SU-DHL-6 (cell line): ENCODE data around the gene COPS7A.

Source experiments
- H2AFZ ChIP-seq: fragments of 200-600 bp; sonication (generic); 2 replicates; pipeline ENCODE4 v1.6.1; 2014; ENCODE audit warnings: low read depth, mild to moderate bottlenecking, moderate library complexity, mixed read lengths, antibody characterized with exemption, low read length; ENCODE audit not compliant: severe bottlenecking
- H3F3A ChIP-seq: fragments of 200-600 bp; shearing (Covaris generic); 2 replicates; pipeline ENCODE4 v1.6.0; 2016; ENCODE audit warnings: antibody characterized with exemption, mild to moderate bottlenecking; ENCODE audit not compliant: insufficient read depth
- H3K27ac ChIP-seq: fragments of 200-600 bp; sonication (generic); 2 replicates; pipeline ENCODE4 v1.5.1; 2016; ENCODE audit warnings: low read depth, mild to moderate bottlenecking, low read length, moderate library complexity, mixed read lengths
- H3K27me3 ChIP-seq: fragments of 200-600 bp; sonication (generic), shearing (Covaris generic); 2 replicates; pipeline ENCODE4 v1.6.0; 2014; ENCODE audit warnings: mild to moderate bottlenecking, low read length
- H3K36me3 ChIP-seq: fragments of 200-600 bp; sonication (generic); 2 replicates; pipeline ENCODE4 v1.6.1; 2014; ENCODE audit warnings: mild to moderate bottlenecking, low read length, mixed read lengths
- H3K4me2 ChIP-seq: fragments of 300-600, 200-600 bp; shearing (Covaris generic), sonication (generic); 2 replicates; pipeline ENCODE4 v1.6.0; 2014; ENCODE audit warnings: low read length, low read depth, mild to moderate bottlenecking; ENCODE audit not compliant: poor library complexity, severe bottlenecking
- H3K4me3 ChIP-seq: fragments of 200-600 bp; sonication (generic); 2 replicates; pipeline ENCODE4 v1.5.1; 2014; ENCODE audit warnings: antibody characterized with exemption, low read length, mild to moderate bottlenecking, mixed read lengths; ENCODE audit not compliant: insufficient read depth, poor library complexity, severe bottlenecking
- H3K79me2 ChIP-seq: fragments of 200-600 bp; sonication (generic); 2 replicates; pipeline ENCODE4 v1.6.1; 2014; ENCODE audit warnings: mild to moderate bottlenecking, low read length, moderate library complexity; ENCODE audit not compliant: insufficient read depth
- H3K9ac ChIP-seq: fragments of 200-600 bp; sonication (generic); 2 replicates; pipeline ENCODE4 v1.7.0; 2014; ENCODE audit warnings: mild to moderate bottlenecking, low read length
- H3K9me2 ChIP-seq: fragments of 200-600 bp; sonication (generic); replicated peaks from 2 replicates; pipeline ENCODE4 v1.6.1; 2014; ENCODE audit warnings: low read length; ENCODE audit not compliant: insufficient read depth
- H3K9me3 ChIP-seq: fragments of 200-600 bp; sonication (generic); 2 replicates; pipeline ENCODE4 v1.6.1; 2014; ENCODE audit warnings: low read length, mixed read lengths; ENCODE audit not compliant: insufficient read depth
- H4K20me1 ChIP-seq: fragments of 200-600 bp; sonication (generic); 2 replicates; pipeline ENCODE4 v1.6.1; 2014; ENCODE audit warnings: low read depth, mild to moderate bottlenecking, antibody characterized with exemption, low read length, moderate library complexity, mixed read lengths
- CTCF ChIP-seq: fragments of 200-600 bp; sonication (generic); IDR thresholded peaks from one replicate; pipeline ENCODE4 v1.5.1; 2017; ENCODE audit warnings: antibody characterized with exemption, mild to moderate bottlenecking, low read length, moderate library complexity; ENCODE audit not compliant: insufficient read depth, poor library complexity, severe bottlenecking
- EZH2phosphoT487 ChIP-seq: fragments of 200-600 bp; sonication (generic), shearing (Covaris generic); conservative IDR thresholded peaks from 2 replicates; pipeline ENCODE4 v1.6.1; 2018; ENCODE audit warnings: mild to moderate bottlenecking, antibody characterized with exemption, low read length, moderate library complexity, mixed read lengths

Gene COPS7A

GRCh38 chr12:6723607-6724408 lies at the start of gene COPS7A:
Gene COPS7A (plus strand): TSS chr12:6724046. CDS start chr12:6724657, 611 bp downstream.
- Histone ChIP-seq H3K9ac (peak within 1 kb of the TSS; percentile 70), H3K9me3 (no peaks in the 10 kb centered on the region), H3K9me2 (no peaks in the 10 kb centered on the region), H2AFZ (peak within 1 kb of the TSS; percentile 77), H3K27me3 (no peaks in the 10 kb centered on the region), H3K4me2 (peak within 1 kb of the TSS; percentile 94), H3K4me3 (peak within 1 kb of the TSS; percentile 78), H3K27ac (peak within 1 kb of the TSS; percentile 59), H3F3A (peaks cover 18% of the 10 kb centered on the region), H4K20me1 (no peaks in the 10 kb centered on the region), H3K79me2 (no peaks in the 10 kb centered on the region), H3K36me3 (no peaks in the 10 kb centered on the region)
- TF ChIP-seq EZH2phosphoT487, result no peak

GRCh38 chr12:6676962-6677361 lies 46.9 kb upstream of the COPS7A start:
- Histone ChIP-seq H3K79me2 (peaks cover 38% of the 10 kb centered on the region), H3K27me3 (no peaks in the 10 kb centered on the region), H3K4me3 (no peak overlapping the region), H3K36me3 (peaks cover 31% of the 10 kb centered on the region), H3F3A (no peaks in the 10 kb centered on the region), H3K27ac (no peak overlapping the region), H3K9me3 (no peaks in the 10 kb centered on the region), H4K20me1 (0 out of 2 replicates have a peak, but pooled peaks cover 4% of the 10 kb centered on the region), H3K9ac (no peak overlapping the region), H3K9me2 (no peaks in the 10 kb centered on the region), H2AFZ (no peak overlapping the region), H3K4me2 (no peak overlapping the region)
- no peak for TF ChIP-seq CTCF
- no peak for TF ChIP-seq EZH2phosphoT487

- no peak overlapping the region for H2AFZ ChIP-seq
- H3F3A ChIP-seq, result 0 out of 2 replicates have a peak, but pooled peaks cover 14% of the 10 kb centered on the region
- no peak overlapping the region for H3K4me3 ChIP-seq
- no peaks in the 10 kb centered on the region for H3K9me3 ChIP-seq
- no peak overlapping the region for H3K9ac ChIP-seq
- 0 out of 2 replicates have a peak, but pooled peaks cover 7% of the 10 kb centered on the region for H4K20me1 ChIP-seq
- peak; percentile 26 for TF ChIP-seq CTCF
- TF ChIP-seq EZH2phosphoT487, result no peak
- peaks cover 95% of the 10 kb centered on the region for H3K79me2 ChIP-seq
- no peaks in the 10 kb centered on the region for H3K36me3 ChIP-seq
- no peaks in the 10 kb centered on the region for H3K27me3 ChIP-seq
- H3K27ac ChIP-seq, result no peak overlapping the region
- no peak overlapping the region for H3K4me2 ChIP-seq
- no peaks in the 10 kb centered on the region for H3K9me2 ChIP-seq
Observed at GRCh38 chr12:6684609-6685008, 39.2 kb upstream of the COPS7A start.

GRCh38 chr12:6685814-6686213 lies 38.0 kb upstream of the COPS7A start:
- H3K4me2 ChIP-seq, result no peak overlapping the region
- H3K36me3 ChIP-seq, result no peaks in the 10 kb centered on the region

More at GRCh38 chr12:6685814-6686213, 38.0 kb upstream of the COPS7A start:
- no peaks in the 10 kb centered on the region for H3K27me3 ChIP-seq
- no peak overlapping the region for H2AFZ ChIP-seq
- H4K20me1 ChIP-seq, result 0 out of 2 replicates have a peak, but pooled peaks cover 7% of the 10 kb centered on the region
- no peaks in the 10 kb centered on the region for H3K9me2 ChIP-seq
- no peak overlapping the region for H3K9ac ChIP-seq
- no peak overlapping the region for H3K4me3 ChIP-seq
- H3K9me3 ChIP-seq, result no peaks in the 10 kb centered on the region
- H3F3A ChIP-seq, result 0 out of 2 replicates have a peak, but pooled peaks cover 14% of the 10 kb centered on the region
- peaks cover 93% of the 10 kb centered on the region for H3K79me2 ChIP-seq
- TF ChIP-seq EZH2phosphoT487 (no peak), CTCF (no peak)
- no peak overlapping the region for H3K27ac ChIP-seq
